HG03565 (cell line): ENCODE measurements around the gene DBH.

Source experiments
- ATAC-seq: cut with Tn5 transposase; IDR thresholded peaks from one replicate; pipeline ENCODE4 v1.9.1; 2021; ENCODE audit warnings: mild to moderate bottlenecking, moderate library complexity; ENCODE audit not compliant: unreplicated experiment

DBH gene

DNA sequence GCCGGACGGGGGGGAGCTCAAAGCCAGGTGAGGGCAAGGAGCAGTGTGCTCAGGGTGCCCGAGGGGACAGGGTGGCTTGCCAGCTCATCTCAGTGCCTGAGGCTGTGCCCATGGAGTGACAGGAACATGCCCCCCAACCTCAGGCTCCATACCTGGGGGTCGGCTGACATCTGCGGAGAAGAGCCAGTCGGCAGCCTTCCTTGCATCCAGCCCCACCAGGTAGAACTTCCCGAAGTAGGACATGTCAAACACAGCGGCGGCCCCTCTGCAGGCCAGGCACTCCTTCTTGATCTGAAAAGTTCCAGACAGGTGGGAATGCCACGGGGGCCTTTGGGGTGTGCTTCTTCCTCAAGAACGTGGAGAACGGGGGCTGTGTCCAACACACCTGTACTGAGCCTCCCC, 59.9 kb downstream of the DBH start:
- no peak for ATAC-seq

DNA sequence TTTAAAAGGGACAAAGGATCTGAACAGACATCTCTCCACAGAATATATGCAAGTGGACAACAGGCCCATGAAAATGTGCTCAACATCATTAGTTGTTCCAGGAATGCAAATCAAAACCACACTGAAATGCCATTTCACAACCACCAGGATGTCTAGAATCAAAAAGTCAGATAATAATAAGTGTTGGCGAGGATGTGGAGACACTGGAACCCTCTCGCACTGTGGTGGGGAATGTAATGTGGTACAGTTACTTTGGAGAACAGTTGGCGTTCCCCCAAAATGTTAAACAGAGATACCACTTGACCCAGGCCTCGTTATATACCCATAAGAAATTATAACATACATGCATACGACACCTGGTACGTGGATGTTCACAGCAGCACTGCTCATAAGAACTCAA, 63.4 kb downstream of the DBH start:
- ATAC-seq = no peak

DNA sequence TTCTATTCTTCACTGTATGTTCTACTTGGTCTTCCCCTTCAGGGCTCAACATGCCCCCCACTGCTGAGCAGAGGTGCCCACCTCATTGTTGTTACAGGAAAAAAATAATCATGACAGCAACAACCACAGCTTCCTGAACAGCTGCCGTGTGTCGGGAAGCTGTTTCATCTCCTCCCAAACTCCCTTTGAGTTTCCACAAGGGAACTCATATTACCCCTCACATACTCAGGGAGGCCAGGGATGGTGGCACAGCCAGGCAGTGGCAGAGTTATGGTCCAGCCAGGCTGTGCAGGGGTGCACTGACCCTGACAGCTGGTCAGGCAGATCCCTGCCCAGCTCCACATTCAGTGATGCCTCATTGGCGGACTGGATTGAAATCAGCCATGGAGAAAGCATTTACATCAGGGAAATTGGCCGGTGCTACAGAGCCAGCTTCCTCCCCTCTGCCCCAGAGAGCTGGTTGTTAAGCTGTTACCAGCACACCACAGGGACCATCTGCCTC, 64.7 kb downstream of the DBH start:
- ATAC-seq = no peak

DNA sequence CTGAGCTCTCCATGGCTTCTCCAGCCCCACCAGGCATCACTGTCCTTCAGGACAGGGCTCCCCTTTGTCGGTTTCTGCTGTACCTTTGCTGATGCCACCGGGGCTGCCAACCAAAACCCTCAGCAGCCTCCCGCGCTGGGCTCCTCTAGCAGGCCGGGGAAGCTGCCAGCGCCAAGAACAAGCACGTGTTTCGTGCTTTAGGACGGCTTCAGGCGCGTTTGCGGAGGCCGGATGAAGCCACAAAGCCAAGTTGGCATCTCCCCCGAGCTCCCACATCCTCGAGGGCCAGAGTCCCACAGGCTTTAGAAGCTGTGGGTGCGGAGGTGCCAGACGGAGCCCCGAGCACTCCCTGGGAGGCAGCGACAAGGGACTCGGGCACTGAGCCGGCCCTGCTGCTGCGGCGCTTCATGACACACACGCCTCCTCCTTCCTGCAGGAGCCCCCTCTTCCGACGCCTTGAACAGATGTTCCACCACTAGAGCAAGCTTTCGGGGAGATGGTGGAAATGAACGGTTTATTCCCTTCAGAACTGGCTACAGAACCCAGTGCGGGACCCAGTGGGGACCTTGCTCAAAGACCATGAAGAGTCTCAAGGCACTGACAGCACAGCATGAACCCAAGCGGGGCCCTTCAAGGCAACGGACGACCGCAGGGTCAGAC, 65.3 kb downstream of the DBH start:
- ATAC-seq = no peak

DNA sequence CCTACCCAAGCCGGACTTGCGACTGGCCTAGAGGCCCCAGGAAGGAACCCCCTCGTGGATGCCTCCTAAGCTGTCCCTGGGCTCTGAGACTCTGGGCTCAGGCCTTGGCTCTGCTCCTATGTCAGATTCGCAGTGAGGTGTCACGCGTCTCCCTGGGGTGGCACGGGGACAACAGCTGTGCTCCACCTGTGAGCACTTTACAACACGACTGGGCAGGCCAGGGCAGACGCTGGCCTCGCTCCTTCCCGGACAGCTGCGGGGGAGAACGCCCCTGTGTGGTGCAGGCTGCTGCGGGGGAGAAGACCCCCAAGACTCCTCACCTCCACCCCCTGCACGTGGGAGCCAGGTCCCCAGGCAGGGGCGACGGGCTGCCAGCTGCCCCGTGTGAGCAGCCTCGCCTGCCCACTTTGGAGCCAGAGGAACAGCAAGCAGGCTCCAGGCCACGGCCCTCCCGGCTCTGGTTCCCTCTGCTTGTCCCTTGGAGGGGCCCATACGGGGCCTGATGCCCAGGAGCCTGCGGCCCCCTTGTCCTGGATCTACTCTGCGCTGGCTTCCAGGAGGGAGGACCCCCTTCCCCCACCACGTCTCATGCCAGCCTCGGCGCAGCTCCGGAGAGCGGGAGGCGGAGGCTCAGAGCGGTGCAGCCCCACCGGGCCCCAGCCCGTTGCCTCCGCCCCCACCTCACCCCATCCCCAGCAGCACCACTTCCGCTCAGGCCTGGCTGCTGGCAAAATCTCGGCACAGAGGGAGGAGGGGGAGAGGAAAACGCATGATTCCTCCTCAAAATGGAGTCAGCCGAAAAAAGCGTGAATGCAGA, 66.0 kb downstream of the DBH start:
- no peak for ATAC-seq

DNA sequence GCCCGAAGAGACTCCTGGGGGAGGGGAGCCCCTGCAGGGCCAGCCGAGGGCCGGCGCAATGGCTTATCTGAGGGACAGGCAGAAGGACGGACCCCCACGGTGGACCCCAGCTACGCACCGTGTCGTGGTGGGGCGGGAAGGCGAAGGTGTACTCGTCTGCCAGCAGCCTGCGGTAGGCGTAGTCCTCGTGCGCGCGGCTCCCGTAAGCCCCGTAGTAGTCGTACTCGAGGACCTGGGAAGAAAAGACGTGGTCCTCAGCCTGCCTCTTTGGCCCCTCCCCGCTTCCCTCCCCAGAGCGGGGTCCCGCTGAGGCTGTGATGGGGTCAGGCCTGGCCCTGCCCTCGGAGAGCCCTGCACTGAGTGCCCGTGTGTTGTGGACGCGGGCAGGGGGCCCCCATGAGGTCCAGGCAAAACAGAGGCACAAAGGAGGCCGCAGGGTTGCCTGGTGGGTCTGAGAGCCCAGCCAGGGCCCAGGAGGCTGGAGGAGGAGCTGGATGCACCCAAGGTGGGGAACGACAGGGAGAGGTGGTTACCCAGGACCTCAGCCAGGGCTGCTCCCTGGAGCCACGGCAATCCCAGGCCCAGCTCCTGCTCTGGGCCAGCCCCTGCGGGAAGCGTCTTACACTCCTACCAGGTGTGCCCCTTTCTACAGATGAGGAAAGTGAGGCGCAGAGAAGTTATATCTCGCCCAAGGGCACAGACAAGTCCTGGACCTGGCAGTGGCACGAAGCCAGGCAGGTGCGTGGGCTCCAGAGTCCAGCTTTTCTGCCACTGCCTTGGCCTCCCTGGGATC, 66.8 kb downstream of the DBH start:
- no peak for ATAC-seq

DNA sequence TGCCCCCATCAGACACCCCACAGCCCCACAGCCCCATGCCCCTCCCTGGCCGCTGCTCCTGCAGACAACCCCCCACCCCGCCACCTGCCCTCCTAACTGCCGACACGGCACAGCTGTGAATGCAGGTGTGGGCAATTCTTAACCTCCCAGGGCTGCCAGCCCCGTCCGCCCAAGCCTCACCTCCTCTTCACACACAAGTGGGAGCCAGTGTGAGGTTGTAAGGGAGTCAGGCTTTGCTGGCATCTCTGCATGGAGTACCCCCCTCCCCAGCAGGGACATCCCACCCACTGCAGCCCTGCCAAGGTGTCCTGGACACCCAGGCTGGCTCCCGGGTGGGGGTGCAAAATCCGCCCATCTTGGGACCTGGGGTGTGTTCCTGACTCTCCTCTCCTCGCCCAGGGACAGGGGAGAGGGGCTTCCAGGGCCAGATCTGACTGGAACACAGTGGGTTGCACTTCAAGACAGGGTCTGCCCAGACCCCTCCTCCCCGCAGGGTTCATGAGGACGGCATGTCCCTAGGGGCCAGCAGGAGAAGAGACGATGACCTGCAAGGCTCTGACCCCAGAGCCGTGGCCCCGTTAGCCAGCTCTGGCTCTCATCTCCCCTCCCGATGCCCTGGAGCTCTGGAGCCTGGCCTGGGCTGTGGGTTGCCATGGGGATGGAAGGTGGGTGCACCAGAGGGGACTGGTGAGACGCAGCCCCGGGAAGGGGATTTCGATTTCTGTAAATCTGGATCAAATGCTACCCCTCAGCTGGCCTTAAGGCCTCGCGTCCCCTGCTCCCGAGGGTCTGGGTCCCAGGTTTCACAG, 67.6 kb downstream of the DBH start:
- ATAC-seq = no peak

DNA sequence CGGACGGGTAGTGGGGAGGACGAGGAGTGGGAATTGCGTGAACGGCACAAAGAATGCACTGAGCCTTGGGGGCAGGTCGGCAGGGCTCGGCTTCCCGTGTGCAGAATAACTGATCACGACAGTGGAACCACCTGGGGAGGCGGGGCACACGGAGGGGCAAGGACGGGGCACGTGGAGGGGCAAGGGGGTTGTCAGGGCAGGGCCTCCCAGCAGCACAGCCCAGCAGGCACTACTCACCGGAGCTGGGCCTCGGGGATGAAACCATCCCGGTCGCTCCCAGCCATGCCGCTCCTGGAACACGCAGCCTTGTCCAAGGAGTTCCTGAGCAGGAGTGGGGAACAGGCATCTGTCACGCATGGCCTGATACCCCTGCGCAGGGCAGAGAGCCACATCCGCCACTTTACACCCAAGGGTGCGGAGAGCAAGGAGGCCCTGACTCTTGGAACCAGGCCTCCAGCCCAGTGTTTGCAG, 68.6 kb downstream of the DBH start:
- ATAC-seq = no peak

DNA sequence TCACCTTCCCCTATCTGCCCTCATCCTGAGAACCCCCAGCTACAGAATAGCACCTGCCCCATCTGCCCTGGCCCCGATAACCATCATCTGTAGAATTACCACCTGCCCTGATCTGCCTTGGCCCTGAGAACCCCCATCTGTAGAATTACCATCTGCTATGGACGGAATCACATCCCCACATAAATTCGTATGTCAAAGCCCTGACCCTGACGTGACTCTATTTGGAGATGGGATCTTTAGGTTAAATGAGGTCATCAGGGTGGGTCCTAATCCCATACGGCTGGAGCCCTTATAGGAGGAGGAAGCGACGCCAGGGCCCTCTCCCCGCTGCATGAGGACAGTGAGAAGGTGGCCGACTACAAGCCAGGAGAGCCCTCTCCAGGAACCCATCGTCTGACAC, 69.4 kb downstream of the DBH start:
- no peak for ATAC-seq

DNA sequence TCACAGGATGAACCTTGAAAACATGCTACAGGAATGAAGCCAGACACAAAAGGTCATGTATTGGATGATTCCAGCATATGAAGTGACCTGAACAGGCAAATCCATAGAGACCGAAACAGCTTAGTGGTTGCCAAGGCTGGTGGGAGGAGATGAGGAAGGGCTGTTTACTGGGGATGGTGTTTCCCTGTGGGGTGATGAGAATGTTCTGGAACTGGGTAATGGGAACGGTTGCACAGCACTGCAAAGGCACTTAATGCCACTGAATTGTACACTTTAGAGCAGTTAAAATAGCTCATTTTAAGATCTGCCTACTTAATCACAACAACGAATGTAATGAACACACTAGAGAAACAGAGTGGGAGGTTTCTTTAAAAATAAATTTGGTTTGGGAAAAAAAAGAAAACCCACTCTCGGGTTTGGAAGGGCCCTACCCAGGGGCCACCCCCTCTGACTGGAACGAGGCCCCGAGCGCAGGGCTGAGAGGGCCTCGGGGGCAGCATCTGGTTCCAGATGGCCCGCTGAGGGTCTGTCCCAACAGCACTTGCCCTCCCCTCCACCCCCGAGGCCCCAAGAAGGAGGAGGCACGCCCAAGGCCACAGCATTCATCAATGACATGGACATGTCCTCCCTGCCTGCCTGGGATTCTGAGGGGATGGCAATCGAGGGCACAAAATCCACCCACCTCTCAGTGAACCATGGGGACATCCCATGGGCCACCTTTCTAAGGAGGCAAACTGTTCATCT, 70.3 kb downstream of the DBH start:
- no peak for ATAC-seq

DNA sequence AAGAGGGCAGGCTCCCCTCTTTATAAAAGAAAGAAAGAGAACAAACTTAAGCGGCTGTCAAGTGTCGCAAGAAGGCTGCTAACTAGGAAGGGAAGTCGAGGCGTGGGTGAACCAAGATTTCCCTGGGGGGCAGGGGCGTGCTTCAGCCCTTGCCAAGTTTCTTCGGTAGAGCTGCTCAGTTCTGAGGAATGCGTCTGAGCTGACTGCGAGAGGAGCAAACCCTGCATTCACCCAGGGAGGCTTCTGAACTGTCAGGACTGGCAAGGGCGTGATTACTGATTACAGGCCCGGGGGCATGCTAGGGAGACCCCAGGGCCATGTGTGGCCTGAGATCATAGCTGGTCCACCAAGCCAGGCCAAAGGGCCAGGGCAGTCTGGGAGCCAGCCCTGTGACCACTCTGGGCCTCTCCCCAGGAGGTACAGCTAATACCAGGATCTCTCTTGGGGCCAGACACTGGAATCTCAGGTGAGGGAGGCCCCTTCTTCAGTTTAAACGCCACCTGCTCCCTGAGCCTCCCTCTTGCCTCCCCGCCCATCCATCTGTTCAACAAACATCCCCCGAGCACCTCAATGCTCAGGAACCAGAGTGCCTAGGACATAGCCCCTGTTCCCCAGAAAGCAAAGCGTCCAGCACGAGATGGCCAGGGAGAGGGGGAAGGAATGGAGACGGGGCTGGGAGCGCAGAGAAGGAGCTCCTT, 71.1 kb downstream of the DBH start:
- ATAC-seq = no peak

DNA sequence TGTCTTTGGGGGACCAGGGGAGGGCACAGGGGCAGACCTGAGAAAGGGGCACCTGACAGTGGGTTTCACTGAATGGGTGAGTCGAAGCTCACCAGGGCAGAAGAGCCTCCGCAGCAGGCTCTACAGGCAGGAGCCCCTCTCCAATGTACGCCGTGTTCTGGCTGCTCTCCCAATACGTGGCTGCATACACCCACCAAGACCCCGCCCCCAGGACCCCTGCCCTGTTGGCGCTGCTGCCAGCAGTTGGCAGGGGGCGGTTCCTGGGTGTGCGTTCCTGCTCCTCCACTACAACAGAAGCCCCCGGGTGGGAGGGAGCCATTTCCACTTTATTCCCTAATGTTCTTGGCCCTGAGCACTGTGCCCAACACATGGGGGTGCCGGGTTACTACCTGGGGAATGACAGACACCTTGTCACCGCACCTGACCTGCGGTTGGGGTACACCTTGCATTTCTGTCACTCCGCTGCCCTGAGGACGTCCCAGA, 71.6 kb downstream of the DBH start:
- no peak for ATAC-seq

DNA sequence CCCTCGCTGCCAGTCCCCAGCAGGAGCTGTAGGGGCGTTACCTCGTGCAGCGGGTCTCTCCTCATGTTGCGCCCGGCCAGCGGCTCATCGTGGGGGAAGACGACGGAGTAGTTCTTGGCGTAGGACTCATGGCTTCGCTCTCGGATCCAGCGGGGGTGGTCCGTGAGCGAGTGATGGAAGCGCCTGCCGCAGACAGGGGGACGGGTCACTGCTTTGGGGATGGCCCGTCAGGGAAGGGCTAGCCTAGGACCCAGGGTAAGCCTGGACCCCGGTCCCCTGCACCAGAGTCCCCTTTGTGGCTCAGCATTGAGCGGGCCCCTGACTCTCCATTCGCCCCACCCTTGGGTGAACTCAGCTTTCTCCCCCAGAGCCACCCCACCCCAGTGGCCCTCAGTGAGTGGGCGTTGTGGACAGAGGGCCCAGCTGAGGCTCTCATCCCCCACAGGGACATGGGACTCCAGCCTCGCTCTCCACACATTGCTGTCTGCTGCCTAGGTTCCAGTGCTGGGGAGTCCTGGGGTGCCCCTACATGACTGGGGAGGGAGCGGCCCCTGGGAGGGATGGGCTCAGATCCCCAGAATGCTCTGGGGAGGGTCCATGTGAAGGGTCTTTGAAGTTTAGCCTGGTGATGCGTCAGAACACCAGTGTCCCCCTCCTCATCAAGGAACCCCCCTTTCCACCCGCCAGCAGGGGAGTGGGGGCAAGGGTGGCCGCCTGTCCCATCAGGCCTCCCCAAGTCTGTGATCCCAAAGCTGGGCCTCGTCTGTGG, 72.3 kb downstream of the DBH start:
- no peak for ATAC-seq
